Lower leg skin (tissue), 4 donors: ENCODE measurements around the gene GGA2. TPM values are rescaled to one million over a fixed set of nuclear protein-coding genes. Genes with fewer than 3 reads are reported as not detected.

Experiments used
- DNase-seq, 2 donors: peaks; one replicate each; pipeline ENCODE4 v3.0.0-alpha.2; 2019; ENCODE audit warnings: low spot score in 2 of 2
- H3K4me3 ChIP-seq: fragments of 200-600 bp; sonication (generic); 2 replicates; pipeline ENCODE4 v1.5.1; 2017; ENCODE audit warnings: mild to moderate bottlenecking, low read depth; ENCODE audit not compliant: poor library complexity, severe bottlenecking
- POLR2A ChIP-seq, 2 donors: fragments of 450-650 bp; IDR thresholded peaks; one replicate each; pipeline ENCODE4 v1.6.1; 2016 to 2017; ENCODE audit warnings: antibody characterized with exemption in 2 of 2, mild to moderate bottlenecking in 1 of 2, moderate library complexity in 1 of 2
- WGBS, 2 donors: methylation state at CpG; one replicate each; pipeline ENCODE4 v1.1.5; 2018; 5-methylcytosine and 5-hydroxymethylcytosine counted together
- intact Hi-C: fragments of 100-400 bp; cut with DNase I; formaldehyde crosslinking; loops from one replicate; pipeline ENCODE4 v1.15.0; 2023; ENCODE audit warnings: low total_unique reads
- total RNA-seq, 4 donors: library from RNA; depleted of rRNA; stranded (reverse); fragments of >200 nt; gene quantifications; one replicate each; pipeline ENCODE4 v1.1.0, GENCODE V29; 2016
- TF ChIP-seq, protein P1 (sequence below), 3 donors: fragments of 450-650 bp; IDR thresholded peaks; one replicate each; pipeline ENCODE4 v1.5.1; 2016; ENCODE audit warnings: antibody characterized with exemption in 3 of 3, mild to moderate bottlenecking in 3 of 3, moderate library complexity in 2 of 3

Gene GGA2
- total RNA-seq, 4 donors from 2014 or later, result 40.7 to 80.4 (median 61.4) TPM

DNA sequence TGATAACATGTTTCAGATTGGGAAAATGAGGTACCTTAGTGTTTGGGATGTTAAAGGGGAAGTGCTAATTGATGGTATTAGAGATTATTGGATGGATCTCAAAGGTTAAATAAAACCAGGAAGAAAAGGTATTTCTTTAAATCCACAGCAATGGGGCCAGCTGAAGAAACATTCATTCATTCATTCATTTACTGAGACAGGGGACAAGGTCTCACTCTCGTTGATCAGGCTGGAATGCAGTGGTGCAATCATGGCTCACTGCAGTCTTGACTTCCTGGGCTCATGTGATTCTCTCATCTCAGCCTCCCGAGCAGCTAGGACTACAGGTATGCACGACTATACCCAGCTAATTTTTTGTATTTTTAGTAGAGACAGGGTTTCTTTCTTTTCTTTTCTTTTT is 27.1 kb upstream of the GGA2 start:
- TF ChIP-seq, protein P1, sequence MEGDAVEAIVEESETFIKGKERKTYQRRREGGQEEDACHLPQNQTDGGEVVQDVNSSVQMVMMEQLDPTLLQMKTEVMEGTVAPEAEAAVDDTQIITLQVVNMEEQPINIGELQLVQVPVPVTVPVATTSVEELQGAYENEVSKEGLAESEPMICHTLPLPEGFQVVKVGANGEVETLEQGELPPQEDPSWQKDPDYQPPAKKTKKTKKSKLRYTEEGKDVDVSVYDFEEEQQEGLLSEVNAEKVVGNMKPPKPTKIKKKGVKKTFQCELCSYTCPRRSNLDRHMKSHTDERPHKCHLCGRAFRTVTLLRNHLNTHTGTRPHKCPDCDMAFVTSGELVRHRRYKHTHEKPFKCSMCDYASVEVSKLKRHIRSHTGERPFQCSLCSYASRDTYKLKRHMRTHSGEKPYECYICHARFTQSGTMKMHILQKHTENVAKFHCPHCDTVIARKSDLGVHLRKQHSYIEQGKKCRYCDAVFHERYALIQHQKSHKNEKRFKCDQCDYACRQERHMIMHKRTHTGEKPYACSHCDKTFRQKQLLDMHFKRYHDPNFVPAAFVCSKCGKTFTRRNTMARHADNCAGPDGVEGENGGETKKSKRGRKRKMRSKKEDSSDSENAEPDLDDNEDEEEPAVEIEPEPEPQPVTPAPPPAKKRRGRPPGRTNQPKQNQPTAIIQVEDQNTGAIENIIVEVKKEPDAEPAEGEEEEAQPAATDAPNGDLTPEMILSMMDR (IDR thresholded peaks at IDR 0.05), result no peak
- no peak for TF ChIP-seq POLR2A (IDR thresholded peaks at IDR 0.05)
- intact Hi-C loops, result no loop called here
- WGBS, 2 donors, result 79 to 82% methylated on average over 3 of the region's 3 CpGs
- DNase-seq, result no peak
- H3K4me3 ChIP-seq, result no peak overlapping the region

GRCh38 chr16:23535901-23536300 is 25.6 kb upstream of the GGA2 start:
- 87 to 93% methylated on average over 2 of the region's 2 CpGs for WGBS, 2 donors
- H3K4me3 ChIP-seq, result no peak overlapping the region
- TF ChIP-seq, protein P1 (IDR thresholded peaks at IDR 0.05), result no peak
- no peak for TF ChIP-seq POLR2A (IDR thresholded peaks at IDR 0.05)
- intact Hi-C loops, result no loop called here
- DNase-seq, result no peak

- 94 to 97% methylated on average over 19 of the region's 19 CpGs for WGBS, 2 donors
- TF ChIP-seq POLR2A (IDR thresholded peaks at IDR 0.05), result no peak
- TF ChIP-seq, protein P1 (IDR thresholded peaks at IDR 0.05), result no peak
- no peak for DNase-seq
- H3K4me3 ChIP-seq, result no peak overlapping the region
- intact Hi-C loops, result no loop called here
These were observed 24.9 kb upstream of the GGA2 start for GRCh38 chr16:23534868-23535860.

GRCh38 chr16:23532448-23532847 is 22.2 kb upstream of the GGA2 start:
- no peak for DNase-seq
- H3K4me3 ChIP-seq, result no peak overlapping the region
- 93 to 100% methylated on average over 1 of the region's 1 CpG for WGBS, 2 donors
- intact Hi-C loops, result no loop called here
- TF ChIP-seq, protein P1 (IDR thresholded peaks at IDR 0.05), result no peak
- no peak for TF ChIP-seq POLR2A (IDR thresholded peaks at IDR 0.05)

GRCh38 chr16:23530062-23530461 is 19.8 kb upstream of the GGA2 start:
- no peak for TF ChIP-seq POLR2A (IDR thresholded peaks at IDR 0.05)
- TF ChIP-seq, protein P1 (IDR thresholded peaks at IDR 0.05), result no peak
- intact Hi-C loops, result no loop called here
- DNase-seq, result no peak
- no peak overlapping the region for H3K4me3 ChIP-seq
- 92 to 95% methylated on average over 5 of the region's 5 CpGs for WGBS, 2 donors
